K562 (cell line): ENCODE results near the gene LPCAT2. TPM values are rescaled to one million over a fixed set of nuclear protein-coding genes. Genes with fewer than 3 reads are reported as not detected.

Experiments used
- ATAC-seq: fragments of 200-7000 bp; cut with Tn5 transposase; 3 replicates; pipeline ENCODE4 v1.9.1; 2020; ENCODE audit warnings: moderate library complexity
- BruUV-seq: library from RNA; stranded (reverse); fragments of 400-500 nt; replicated peaks from 2 replicates; lab custom pipeline; 2021; lab: Mats Ljungman, UMichigan
- CTCF ChIA-PET: fragments of 300-600 bp; formaldehyde crosslinking; extraction: SDS; loops from one replicate; lab custom pipeline; 2021; ENCODE audit warnings: low intra/inter-chr PET ratio; lab: Yijun Ruan, JAX
- POLR2A ChIA-PET: fragments of 300-600, 350-650 bp; sonication (Branson Sonifier 250); formaldehyde crosslinking; extraction: SDS; loops from one replicate; lab custom pipeline; 2021; ENCODE audit warnings: antibody characterized with exemption, inconsistent platforms; lab: Yijun Ruan, JAX
- DNase-seq, 4 experiments: peaks; one replicate each; pipeline versions ENCODE4 v3.0.0 to v3.0.0-alpha.2; 2011 to 2018; ENCODE audit warnings: low spot score in 3 of 4, mixed read lengths in 3 of 4; ENCODE audit errors: extremely low read depth in 1 of 4
- FAIRE-seq: peaks from 2 replicates; lab custom pipeline; 2011; peaks lifted over from hg19 to GRCh38; lab: Jason Lieb, UNC
- H2AFZ ChIP-seq: 2 replicates; pipeline ENCODE4 v1.6.0; 2011; ENCODE audit warnings: low read depth, low read length, control low read depth, inconsistent platforms
- H3K27ac ChIP-seq: fragments of 200-600 bp; 3 replicates; pipeline ENCODE4 v1.8.0; 2011; ENCODE audit warnings: low read depth, mild to moderate bottlenecking, control low read depth, inconsistent platforms, low read length, moderate library complexity, mixed read lengths; ENCODE audit errors: extremely low read depth
- H3K27me3 ChIP-seq, 2 experiments: fragments of 300-600 bp in 1 of 2; 2 replicates in 1 of 2; 3 replicates in 1 of 2; pipeline versions ENCODE4 v1.6.0 to v1.8.0; 2011; ENCODE audit warnings: inconsistent platforms in 2 of 2, low read length in 2 of 2, mild to moderate bottlenecking in 1 of 2, mixed read lengths in 1 of 2, moderate library complexity in 1 of 2; ENCODE audit not compliant: control insufficient read depth in 2 of 2, insufficient read depth in 2 of 2
- H3K36me3 ChIP-seq: fragments of 300-600 bp; 3 replicates; pipeline ENCODE4 v1.8.0; 2011; ENCODE audit warnings: mild to moderate bottlenecking, low read length, inconsistent platforms; ENCODE audit not compliant: control insufficient read depth, insufficient read depth
- H3K4me1 ChIP-seq, 2 experiments: fragments of 200-600 bp in 1 of 2; replicated peaks in 1 of 2; 2 replicates in 1 of 2; 3 replicates in 1 of 2; pipeline versions ENCODE4 v1.5.1 to v1.8.0; 2011; ENCODE audit warnings: inconsistent platforms in 2 of 2, low read length in 2 of 2, mild to moderate bottlenecking in 1 of 2, mixed read lengths in 1 of 2, moderate library complexity in 1 of 2; ENCODE audit not compliant: control insufficient read depth in 2 of 2, insufficient read depth in 2 of 2
- H3K4me2 ChIP-seq: 2 replicates; pipeline ENCODE4 v1.6.1; 2011; ENCODE audit warnings: low read length, control low read depth, inconsistent platforms, mixed read lengths; ENCODE audit not compliant: insufficient read depth
- H3K4me3 ChIP-seq: fragments of 200-600 bp; sonication (generic), shearing (Covaris generic); 2 replicates; pipeline ENCODE4 v1.5.1; 2016; ENCODE audit warnings: control low read depth, inconsistent platforms
- H3K79me2 ChIP-seq: fragments of 200-600 bp; 3 replicates; pipeline ENCODE4 v1.8.0; 2011; ENCODE audit warnings: low read length, inconsistent platforms; ENCODE audit not compliant: control insufficient read depth, insufficient read depth
- H3K9ac ChIP-seq, 2 experiments: 2 replicates each; pipeline versions ENCODE4 v1.6.0 to v1.6.1; 2011; ENCODE audit warnings: low read depth in 2 of 2, low read length in 2 of 2, control low read depth in 1 of 2, inconsistent platforms in 1 of 2, mild to moderate bottlenecking in 1 of 2, mixed read lengths in 1 of 2; ENCODE audit not compliant: insufficient read depth in 1 of 2
- H3K9me1 ChIP-seq: one replicate; pipeline ENCODE4 v1.6.0; 2011; ENCODE audit warnings: inconsistent platforms, mild to moderate bottlenecking, low read length, moderate library complexity; ENCODE audit not compliant: control insufficient read depth, insufficient read depth
- H3K9me3 ChIP-seq: replicated peaks from 2 replicates; pipeline ENCODE4 v1.5.1; 2011; ENCODE audit warnings: low read depth, low read length, inconsistent platforms; ENCODE audit not compliant: control insufficient read depth, insufficient read depth
- H4K20me1 ChIP-seq: replicated peaks from 2 replicates; pipeline ENCODE4 v1.6.1; 2011; ENCODE audit warnings: low read length, inconsistent platforms, mixed read lengths; ENCODE audit not compliant: control insufficient read depth, insufficient read depth
- ETV1 ChIP-seq: fragments of 450-650 bp; conservative IDR thresholded peaks from 2 replicates; pipeline ENCODE4 v1.6.1; 2016; ENCODE audit warnings: missing genetic modification characterization, control low read depth, low read depth, missing compliant biosample characterization
- HNRNPL ChIP-seq: fragments of 200-400 bp; formaldehyde crosslinking; IDR thresholded peaks from 2 replicates; pipeline ENCODE4 v1.6.1; 2017; ENCODE audit warnings: low read depth, mild to moderate bottlenecking, low read length
- ILK ChIP-seq: fragments of 450-650 bp; IDR thresholded peaks from 2 replicates; pipeline ENCODE4 v1.6.1; 2016; ENCODE audit warnings: missing genetic modification characterization, low read depth, mild to moderate bottlenecking, missing compliant biosample characterization, moderate library complexity, borderline replicate concordance
- KAT7 ChIP-seq: sonication (generic); formaldehyde crosslinking; IDR thresholded peaks from 2 replicates; pipeline ENCODE4 v1.8.0; 2022; ENCODE audit warnings: missing genetic modification reagents, mild to moderate bottlenecking, borderline replicate concordance
- MTA1 ChIP-seq: fragments of 450-650 bp; IDR thresholded peaks from 2 replicates; pipeline ENCODE4 v1.6.1; 2017; ENCODE audit warnings: borderline replicate concordance
- NCOA6 ChIP-seq: fragments of 450-650 bp; IDR thresholded peaks from 2 replicates; pipeline ENCODE4 v1.6.1; 2017; ENCODE audit warnings: mild to moderate bottlenecking
- POLR2AphosphoS2 ChIP-seq: IDR thresholded peaks from 2 replicates; pipeline ENCODE4 v1.6.1; 2012; ENCODE audit warnings: low read length, improper control_type of control experiment
- RNF2 ChIP-seq: sonication (generic); IDR thresholded peaks from 2 replicates; pipeline ENCODE4 v1.6.1; 2016
- SIX5 ChIP-seq, 2 experiments: IDR thresholded peaks; 2 replicates each; pipeline ENCODE4 v1.6.1; 2011; ENCODE audit warnings: low read length in 2 of 2, borderline replicate concordance in 1 of 2, low read depth in 1 of 2, mild to moderate bottlenecking in 1 of 2, moderate library complexity in 1 of 2; ENCODE audit not compliant: insufficient read depth in 1 of 2
- USF2 ChIP-seq: sonication (generic); formaldehyde crosslinking; IDR thresholded peaks from 2 replicates; pipeline ENCODE4 v1.5.0; 2020; ENCODE audit warnings: missing genetic modification reagents
- ZBTB8A ChIP-seq: fragments of 450-650 bp; IDR thresholded peaks from 2 replicates; pipeline ENCODE4 v1.6.1; 2018; ENCODE audit warnings: mild to moderate bottlenecking, moderate library complexity; ENCODE audit not compliant: partially characterized antibody
- ZNF12 ChIP-seq: sonication (generic); formaldehyde crosslinking; IDR thresholded peaks from 2 replicates; pipeline ENCODE4 v1.4.0; 2020; ENCODE audit warnings: mild to moderate bottlenecking, missing genetic modification reagents
- ZNF57 ChIP-seq: fragments of 450-650 bp; formaldehyde crosslinking; IDR thresholded peaks from 2 replicates; pipeline ENCODE4 v1.4.0; 2020; ENCODE audit warnings: mild to moderate bottlenecking, moderate library complexity
- WGBS: fragments of 100-300 bp; shearing (Covaris generic); methylation state at CpG from one replicate; pipeline ENCODE4 v1.1.6; 2016; ENCODE audit warnings: low coverage, mixed read lengths; ENCODE audit not compliant: insufficient coverage; ENCODE audit errors: missing lambda C conversion rate; 5-methylcytosine and 5-hydroxymethylcytosine counted together
- in situ Hi-C: fragments of 300-500 bp; cut with MboI; formaldehyde crosslinking; loops from 4 replicates; pipeline ENCODE4 v1.15.0; 2018; ENCODE audit warnings: inconsistent platforms, mixed read lengths
- intact Hi-C: fragments of 100-400 bp; cut with micrococcal nuclease; formaldehyde crosslinking; loops from 2 replicates; pipeline ENCODE4 v1.14.2; 2022
- polyA plus RNA-seq, 8 experiments: library from polyadenylated mRNA; depleted of rRNA in 4 of 8; stranded (reverse) in 5 of 8; unstranded in 3 of 8; fragments of >200 nt; fragmentation: Nextera tagmentation in 2 of 8; fragmentation: Illumina TruSeq in 1 of 8; extraction: Ambion mirVana in 2 of 8; extraction: Trizol in 1 of 8; gene quantifications; 2 replicates each; pipeline versions ENCODE4 v1.2.1 to v1.2.3, GENCODE V29; 2011 to 2014; ENCODE audit warnings: inconsistent platforms in 1 of 8, missing spikeins in 1 of 8
- total RNA-seq, 7 experiments: library from RNA; depleted of rRNA in 6 of 7; stranded (reverse); fragments of >200 nt in 6 of 7; fragmentation: Illumina TruSeq in 2 of 7; extraction: Trizol in 2 of 7; gene quantifications; 2 replicates each; pipeline versions ENCODE4 v1.2.1 to v1.2.3, GENCODE V29; 2011 to 2021; ENCODE audit warnings: low replicate concordance in 1 of 7
- TF ChIP-seq, protein P1 (sequence below): fragments of 250-450 bp; sonication (Bioruptor Pico); IDR thresholded peaks from 2 replicates; pipeline ENCODE4 v1.8.0; 2022; ENCODE audit warnings: moderate library complexity, mild to moderate bottlenecking, inconsistent platforms

The LPCAT2 gene
- total and polyA plus RNA-seq, 9 of the 15 experiments (the other 6 are each of a cell fraction or from before 2014, with no cell fraction given) = 2.9 to 15.0 (median 7.3) TPM

DNA sequence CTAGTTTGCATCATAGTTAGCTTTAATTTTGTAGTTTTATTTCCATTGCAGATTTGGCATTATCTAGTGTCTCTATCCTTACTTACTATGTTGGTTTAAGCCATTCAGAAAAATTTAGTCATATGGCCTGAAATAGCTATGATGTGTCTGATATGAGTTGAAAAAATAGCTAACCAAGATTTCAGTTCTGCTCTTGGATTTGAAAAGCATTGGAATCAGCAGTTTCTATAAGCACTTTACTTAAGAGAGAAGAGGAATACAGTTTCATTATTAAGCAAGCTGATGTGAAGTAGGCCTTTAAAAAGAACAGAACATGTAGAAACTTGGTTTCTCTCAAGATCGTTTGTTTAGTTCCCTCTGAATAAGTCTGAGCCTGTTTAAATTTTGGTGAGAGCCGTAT is 25.9 kb downstream of the LPCAT2 start:
- Histone ChIP-seq H3K4me1 (no peaks in the 10 kb centered on the region), H3K79me2 (no peaks in the 10 kb centered on the region), H3K9me3 (no peaks in the 10 kb centered on the region), H3K9ac (no peak overlapping the region), H3K4me2 (no peak overlapping the region), H2AFZ (no peak overlapping the region), H4K20me1 (no peaks in the 10 kb centered on the region), H3K27ac (no peak overlapping the region), H3K27me3 (no peaks in the 10 kb centered on the region), H3K36me3 (no peaks in the 10 kb centered on the region), H3K4me3 (no peak overlapping the region), H3K9me1 (no peaks in the 10 kb centered on the region)
- BruUV-seq = no TSS peak
- in situ Hi-C loops (no loop called here), intact Hi-C loops (no loop called here)
- no peak for FAIRE-seq
- 17% methylated on average over 2 of the region's 2 CpGs for WGBS
- ChIA-PET CTCF (no interaction called here), POLR2A (no interaction called here)
- no peak for ATAC-seq
- no peak for DNase-seq
- TF ChIP-seq ZBTB8A (no peak), POLR2AphosphoS2 (no peak), KAT7 (CRISPR knock-in tag) (no peak), MTA1 (no peak), ILK (tag) (no peak), HNRNPL (no peak), RNF2 (no peak), NCOA6 (no peak), ETV1 (no peak), ZNF57 (CRISPR knock-in tag) (no peak), ZNF12 (CRISPR knock-in tag) (no peak), USF2 (no peak), SIX5 (IDR thresholded peaks at IDR 0.05; ENCODE audit: borderline replicate concordance in 1 of 2, insufficient read depth in 1 of 2, low read depth in 1 of 2, low read length in 2 of 2) (no peak)
- TF ChIP-seq, protein P1, sequence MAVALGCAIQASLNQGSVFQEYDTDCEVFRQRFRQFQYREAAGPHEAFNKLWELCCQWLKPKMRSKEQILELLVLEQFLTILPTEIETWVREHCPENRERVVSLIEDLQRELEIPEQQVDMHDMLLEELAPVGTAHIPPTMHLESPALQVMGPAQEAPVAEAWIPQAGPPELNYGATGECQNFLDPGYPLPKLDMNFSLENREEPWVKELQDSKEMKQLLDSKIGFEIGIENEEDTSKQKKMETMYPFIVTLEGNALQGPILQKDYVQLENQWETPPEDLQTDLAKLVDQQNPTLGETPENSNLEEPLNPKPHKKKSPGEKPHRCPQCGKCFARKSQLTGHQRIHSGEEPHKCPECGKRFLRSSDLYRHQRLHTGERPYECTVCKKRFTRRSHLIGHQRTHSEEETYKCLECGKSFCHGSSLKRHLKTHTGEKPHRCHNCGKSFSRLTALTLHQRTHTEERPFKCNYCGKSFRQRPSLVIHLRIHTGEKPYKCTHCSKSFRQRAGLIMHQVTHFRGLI (CRISPR knock-in tag) = no peak
